K562 (cell line): ENCODE measurements around the gene SLK. TPM values are rescaled to one million over a fixed set of nuclear protein-coding genes. Genes with fewer than 3 reads are reported as not detected.

Experiments used
- ATAC-seq: fragments of 200-7000 bp; cut with Tn5 transposase; 3 replicates; pipeline ENCODE4 v1.9.1; 2020; ENCODE audit warnings: moderate library complexity
- BruUV-seq: library from RNA; stranded (reverse); fragments of 400-500 nt; replicated peaks from 2 replicates; lab custom pipeline; 2021; lab: Mats Ljungman, UMichigan
- CTCF ChIA-PET: fragments of 300-600 bp; formaldehyde crosslinking; extraction: SDS; loops from one replicate; lab custom pipeline; 2021; ENCODE audit warnings: low intra/inter-chr PET ratio; lab: Yijun Ruan, JAX
- POLR2A ChIA-PET: fragments of 300-600, 350-650 bp; sonication (Branson Sonifier 250); formaldehyde crosslinking; extraction: SDS; loops from one replicate; lab custom pipeline; 2021; ENCODE audit warnings: antibody characterized with exemption, inconsistent platforms; lab: Yijun Ruan, JAX
- DNase-seq, 4 experiments: peaks; one replicate each; pipeline versions ENCODE4 v3.0.0 to v3.0.0-alpha.2; 2011 to 2018; ENCODE audit warnings: low spot score in 3 of 4, mixed read lengths in 3 of 4; ENCODE audit errors: extremely low read depth in 1 of 4
- FAIRE-seq: peaks from 2 replicates; lab custom pipeline; 2011; peaks lifted over from hg19 to GRCh38; lab: Jason Lieb, UNC
- H2AFZ ChIP-seq: 2 replicates; pipeline ENCODE4 v1.6.0; 2011; ENCODE audit warnings: low read depth, low read length, control low read depth, inconsistent platforms
- H3K27ac ChIP-seq: fragments of 200-600 bp; 3 replicates; pipeline ENCODE4 v1.8.0; 2011; ENCODE audit warnings: low read depth, mild to moderate bottlenecking, control low read depth, inconsistent platforms, low read length, moderate library complexity, mixed read lengths; ENCODE audit errors: extremely low read depth
- H3K27me3 ChIP-seq, 2 experiments: fragments of 300-600 bp in 1 of 2; 2 replicates in 1 of 2; 3 replicates in 1 of 2; pipeline versions ENCODE4 v1.6.0 to v1.8.0; 2011; ENCODE audit warnings: inconsistent platforms in 2 of 2, low read length in 2 of 2, mild to moderate bottlenecking in 1 of 2, mixed read lengths in 1 of 2, moderate library complexity in 1 of 2; ENCODE audit not compliant: control insufficient read depth in 2 of 2, insufficient read depth in 2 of 2
- H3K36me3 ChIP-seq: fragments of 300-600 bp; 3 replicates; pipeline ENCODE4 v1.8.0; 2011; ENCODE audit warnings: mild to moderate bottlenecking, low read length, inconsistent platforms; ENCODE audit not compliant: control insufficient read depth, insufficient read depth
- H3K4me1 ChIP-seq, 2 experiments: fragments of 200-600 bp in 1 of 2; replicated peaks in 1 of 2; 2 replicates in 1 of 2; 3 replicates in 1 of 2; pipeline versions ENCODE4 v1.5.1 to v1.8.0; 2011; ENCODE audit warnings: inconsistent platforms in 2 of 2, low read length in 2 of 2, mild to moderate bottlenecking in 1 of 2, mixed read lengths in 1 of 2, moderate library complexity in 1 of 2; ENCODE audit not compliant: control insufficient read depth in 2 of 2, insufficient read depth in 2 of 2
- H3K4me2 ChIP-seq: 2 replicates; pipeline ENCODE4 v1.6.1; 2011; ENCODE audit warnings: low read length, control low read depth, inconsistent platforms, mixed read lengths; ENCODE audit not compliant: insufficient read depth
- H3K4me3 ChIP-seq: fragments of 200-600 bp; sonication (generic), shearing (Covaris generic); 2 replicates; pipeline ENCODE4 v1.5.1; 2016; ENCODE audit warnings: control low read depth, inconsistent platforms
- H3K79me2 ChIP-seq: fragments of 200-600 bp; 3 replicates; pipeline ENCODE4 v1.8.0; 2011; ENCODE audit warnings: low read length, inconsistent platforms; ENCODE audit not compliant: control insufficient read depth, insufficient read depth
- H3K9ac ChIP-seq, 2 experiments: 2 replicates each; pipeline versions ENCODE4 v1.6.0 to v1.6.1; 2011; ENCODE audit warnings: low read depth in 2 of 2, low read length in 2 of 2, control low read depth in 1 of 2, inconsistent platforms in 1 of 2, mild to moderate bottlenecking in 1 of 2, mixed read lengths in 1 of 2; ENCODE audit not compliant: insufficient read depth in 1 of 2
- H3K9me1 ChIP-seq: one replicate; pipeline ENCODE4 v1.6.0; 2011; ENCODE audit warnings: inconsistent platforms, mild to moderate bottlenecking, low read length, moderate library complexity; ENCODE audit not compliant: control insufficient read depth, insufficient read depth
- H3K9me3 ChIP-seq: replicated peaks from 2 replicates; pipeline ENCODE4 v1.5.1; 2011; ENCODE audit warnings: low read depth, low read length, inconsistent platforms; ENCODE audit not compliant: control insufficient read depth, insufficient read depth
- H4K20me1 ChIP-seq: replicated peaks from 2 replicates; pipeline ENCODE4 v1.6.1; 2011; ENCODE audit warnings: low read length, inconsistent platforms, mixed read lengths; ENCODE audit not compliant: control insufficient read depth, insufficient read depth
- NR2C2 ChIP-seq, 2 experiments: fragments of 200-800 bp in 1 of 2; sonication (Bioruptor generic) in 1 of 2; sonication (generic) in 1 of 2; formaldehyde crosslinking in 1 of 2; IDR thresholded peaks; 2 replicates each; pipeline versions ENCODE4 v1.6.1 to v1.8.0; 2016 to 2022; ENCODE audit warnings: mild to moderate bottlenecking in 1 of 2, missing compliant biosample characterization in 1 of 2, missing genetic modification characterization in 1 of 2, missing genetic modification reagents in 1 of 2
- OTX1 ChIP-seq: fragments of 450-650 bp; formaldehyde crosslinking; IDR thresholded peaks from 2 replicates; pipeline ENCODE4 v1.4.0; 2022; ENCODE audit warnings: mild to moderate bottlenecking
- PTBP1 ChIP-seq: fragments of 200-400 bp; formaldehyde crosslinking; IDR thresholded peaks from 2 replicates; pipeline ENCODE4 v1.6.1; 2017; ENCODE audit warnings: low read depth, low read length
- U2AF1 ChIP-seq: fragments of 200-400 bp; formaldehyde crosslinking; optimal IDR thresholded peaks from 2 replicates; pipeline ENCODE3; 2017; ENCODE audit warnings: mild to moderate bottlenecking, low read depth, low read length, moderate library complexity
- WGBS: fragments of 100-300 bp; shearing (Covaris generic); methylation state at CpG from one replicate; pipeline ENCODE4 v1.1.6; 2016; ENCODE audit warnings: low coverage, mixed read lengths; ENCODE audit not compliant: insufficient coverage; ENCODE audit errors: missing lambda C conversion rate; 5-methylcytosine and 5-hydroxymethylcytosine counted together
- in situ Hi-C: fragments of 300-500 bp; cut with MboI; formaldehyde crosslinking; loops from 4 replicates; pipeline ENCODE4 v1.15.0; 2018; ENCODE audit warnings: inconsistent platforms, mixed read lengths
- intact Hi-C: fragments of 100-400 bp; cut with micrococcal nuclease; formaldehyde crosslinking; loops from 2 replicates; pipeline ENCODE4 v1.14.2; 2022
- polyA plus RNA-seq, 8 experiments: library from polyadenylated mRNA; depleted of rRNA in 4 of 8; stranded (reverse) in 5 of 8; unstranded in 3 of 8; fragments of >200 nt; fragmentation: Nextera tagmentation in 2 of 8; fragmentation: Illumina TruSeq in 1 of 8; extraction: Ambion mirVana in 2 of 8; extraction: Trizol in 1 of 8; gene quantifications; 2 replicates each; pipeline versions ENCODE4 v1.2.1 to v1.2.3, GENCODE V29; 2011 to 2014; ENCODE audit warnings: inconsistent platforms in 1 of 8, missing spikeins in 1 of 8
- total RNA-seq, 7 experiments: library from RNA; depleted of rRNA in 6 of 7; stranded (reverse); fragments of >200 nt in 6 of 7; fragmentation: Illumina TruSeq in 2 of 7; extraction: Trizol in 2 of 7; gene quantifications; 2 replicates each; pipeline versions ENCODE4 v1.2.1 to v1.2.3, GENCODE V29; 2011 to 2021; ENCODE audit warnings: low replicate concordance in 1 of 7
- TF ChIP-seq, protein P1 (sequence below): sonication (generic); formaldehyde crosslinking; IDR thresholded peaks from 2 replicates; pipeline ENCODE4 v1.9.0; 2022; ENCODE audit warnings: mild to moderate bottlenecking, missing genetic modification reagents

The SLK gene
- total and polyA plus RNA-seq, 9 of the 15 experiments (the other 6 are each of a cell fraction or from before 2014, with no cell fraction given): 8.2 to 40.0 (median 23.4) TPM

DNA sequence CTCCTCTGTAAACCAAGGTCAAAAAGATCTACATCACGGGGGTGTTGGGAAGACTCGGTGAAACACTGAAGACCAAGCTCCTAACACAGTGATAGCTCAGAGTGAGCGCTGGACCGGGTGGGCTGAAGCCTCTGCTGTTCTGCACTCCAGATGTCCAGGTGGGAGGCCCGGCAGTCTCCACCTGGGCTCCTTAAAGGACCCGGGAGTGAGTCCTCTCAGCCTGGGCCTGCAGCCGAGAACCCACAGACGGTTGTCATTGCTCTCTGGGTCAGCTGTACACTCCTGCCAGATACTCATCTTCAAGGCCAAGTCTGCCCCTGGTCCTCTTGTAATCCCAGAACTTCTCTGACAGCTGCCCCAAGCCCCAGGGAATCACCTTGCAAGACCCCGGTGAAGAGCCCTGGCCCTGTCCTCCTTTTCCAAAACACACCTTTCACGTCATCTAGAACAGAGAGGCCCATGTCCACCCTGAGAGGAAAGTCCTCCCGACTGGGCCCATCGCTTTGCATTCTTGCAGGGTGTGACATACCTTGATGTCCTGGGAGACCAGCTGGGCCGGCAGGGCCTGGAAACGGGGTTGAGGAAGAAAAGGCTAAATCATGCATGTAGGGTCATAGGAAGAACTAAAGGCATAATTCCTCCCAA is 75.1 kb downstream of the SLK start:
- no peak for DNase-seq
- FAIRE-seq: no peak
- no peaks in the 10 kb centered on the region for H4K20me1 ChIP-seq
- TF ChIP-seq PTBP1 (no peak), U2AF1 (no peak), NR2C2 (CRISPR knock-in tag; IDR thresholded peaks at IDR 0.05) (no peak), NR2C2 (tag; IDR thresholded peaks at IDR 0.05) (no peak), OTX1 (CRISPR knock-in tag) (no peak)
- TF ChIP-seq, protein P1, sequence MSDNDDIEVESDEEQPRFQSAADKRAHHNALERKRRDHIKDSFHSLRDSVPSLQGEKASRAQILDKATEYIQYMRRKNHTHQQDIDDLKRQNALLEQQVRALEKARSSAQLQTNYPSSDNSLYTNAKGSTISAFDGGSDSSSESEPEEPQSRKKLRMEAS (CRISPR knock-in tag): no peak
- no peak for ATAC-seq
- no peaks in the 10 kb centered on the region for H3K79me2 ChIP-seq
- ChIA-PET CTCF (no interaction called here), POLR2A (no interaction called here)
- H3K27me3 ChIP-seq: peaks cover 7 to 49% of the 10 kb centered on the region in 2 experiments; a peak in 3 of 5 replicates
- H3K9me1 ChIP-seq: no peaks in the 10 kb centered on the region
- no peaks in the 10 kb centered on the region; a peak in 1 of 5 replicates for H3K4me1 ChIP-seq
- BruUV-seq: no TSS peak
- in situ Hi-C loops: no loop called here
- no peaks in the 10 kb centered on the region for H3K36me3 ChIP-seq
- H3K4me2 ChIP-seq: no peak overlapping the region
- no peak overlapping the region for H3K4me3 ChIP-seq
- 2% methylated on average over 13 of the region's 14 CpGs for WGBS
- no peak overlapping the region for H3K27ac ChIP-seq
- H2AFZ ChIP-seq: no peak overlapping the region
- H3K9me3 ChIP-seq: no peaks in the 10 kb centered on the region
- intact Hi-C loops: loop anchor here (10.0 kb wide), 1 partner anchor 157 kb away; no protein-coding TSS in a partner anchor
- H3K9ac ChIP-seq: no peak overlapping the region
